H9 (cell line): ENCODE results near the gene SLC27A1. TPM values are rescaled to one million over a fixed set of nuclear protein-coding genes. Genes with fewer than 3 reads are reported as not detected.
"Not testable (repeated sequence)": the region's sequence is repeated elsewhere in the genome, so short reads cannot be mapped to it uniquely, and the experiment has no call there.

Experiments
- DNase-seq: peaks from one replicate; pipeline ENCODE4 v3.0.0-alpha.2; 2017
- H2AFZ ChIP-seq: one replicate; pipeline ENCODE4 v1.6.1; 2013; ENCODE audit warnings: mild to moderate bottlenecking, low read length, control low read depth, moderate library complexity
- H2AK5ac ChIP-seq: 2 replicates; pipeline ENCODE4 v1.6.1; 2013; ENCODE audit warnings: low read length, control low read depth, mixed read lengths; ENCODE audit not compliant: insufficient read length
- H2BK120ac ChIP-seq: one replicate; pipeline ENCODE4 v1.6.1; 2013; ENCODE audit warnings: low read depth, mild to moderate bottlenecking, low read length, control low read depth, inconsistent platforms; ENCODE audit not compliant: poor library complexity, severe bottlenecking
- H2BK12ac ChIP-seq: 2 replicates; pipeline ENCODE4 v1.6.1; 2013; ENCODE audit warnings: low read length, control low read depth, mixed read lengths, low read depth; ENCODE audit not compliant: insufficient read length
- H2BK15ac ChIP-seq: 2 replicates; pipeline ENCODE4 v1.6.1; 2013; ENCODE audit warnings: low read depth, low read length, control low read depth
- H2BK20ac ChIP-seq: one replicate; pipeline ENCODE4 v1.6.1; 2013; ENCODE audit warnings: low read depth, mild to moderate bottlenecking, low read length, control low read depth, inconsistent platforms; ENCODE audit not compliant: poor library complexity, severe bottlenecking
- H2BK5ac ChIP-seq: 2 replicates; pipeline ENCODE4 v1.6.1; 2013; ENCODE audit warnings: low read length, control low read depth, mixed read lengths; ENCODE audit not compliant: insufficient read length
- H3K14ac ChIP-seq: 2 replicates; pipeline ENCODE4 v1.6.1; 2013; ENCODE audit warnings: low read length, control low read depth; ENCODE audit not compliant: insufficient read depth
- H3K18ac ChIP-seq: 2 replicates; pipeline ENCODE4 v1.6.1; 2013; ENCODE audit warnings: low read depth, mild to moderate bottlenecking, mixed read lengths, low read length, control low read depth; ENCODE audit not compliant: insufficient read length
- H3K23ac ChIP-seq: 2 replicates; pipeline ENCODE4 v1.6.1; 2013; ENCODE audit warnings: low read length, control low read depth, mixed read lengths, low read depth; ENCODE audit not compliant: insufficient read length
- H3K23me2 ChIP-seq: 2 replicates; pipeline ENCODE4 v1.6.1; 2013; ENCODE audit warnings: low read depth, mild to moderate bottlenecking, mixed read lengths, low read length, control low read depth; ENCODE audit not compliant: insufficient read length, poor library complexity, severe bottlenecking
- H3K27ac ChIP-seq: 2 replicates; pipeline ENCODE4 v1.5.1; 2013; ENCODE audit warnings: low read length, control low read depth, mixed read lengths, low read depth; ENCODE audit not compliant: insufficient read length
- H3K27me3 ChIP-seq: 2 replicates; pipeline ENCODE4 v1.6.1; 2013; ENCODE audit warnings: low read length, control low read depth, inconsistent platforms; ENCODE audit not compliant: insufficient read depth
- H3K4ac ChIP-seq: 2 replicates; pipeline ENCODE4 v1.6.1; 2013; ENCODE audit warnings: low read depth, mild to moderate bottlenecking, control low read depth, inconsistent platforms, low read length, moderate library complexity
- H3K4me1 ChIP-seq: 2 replicates; pipeline ENCODE4 v1.6.1; 2013; ENCODE audit warnings: low read length, control low read depth, inconsistent platforms; ENCODE audit not compliant: insufficient read depth
- H3K4me2 ChIP-seq: 2 replicates; pipeline ENCODE4 v1.6.1; 2013; ENCODE audit warnings: low read length, control low read depth, mixed read lengths; ENCODE audit not compliant: insufficient read length, insufficient read depth
- H3K56ac ChIP-seq: 2 replicates; pipeline ENCODE4 v1.6.1; 2013; ENCODE audit warnings: low read depth, mild to moderate bottlenecking, mixed read lengths, low read length, control low read depth; ENCODE audit not compliant: insufficient read length
- H3K79me1 ChIP-seq: 2 replicates; pipeline ENCODE4 v1.6.1; 2013; ENCODE audit warnings: low read depth, mild to moderate bottlenecking, moderate library complexity, low read length, control low read depth, inconsistent platforms; ENCODE audit not compliant: insufficient read depth, poor library complexity, severe bottlenecking
- H3K79me2 ChIP-seq: 2 replicates; pipeline ENCODE4 v1.6.1; 2013; ENCODE audit warnings: low read length, control low read depth, inconsistent platforms; ENCODE audit not compliant: insufficient read depth
- H3K9ac ChIP-seq: 2 replicates; pipeline ENCODE4 v1.6.1; 2013; ENCODE audit warnings: low read length, control low read depth, mixed read lengths; ENCODE audit not compliant: insufficient read length; ENCODE audit errors: extremely low read depth
- H3K9me3 ChIP-seq: one replicate; pipeline ENCODE4 v1.6.1; 2013; ENCODE audit warnings: low read depth, low read length, inconsistent platforms; ENCODE audit not compliant: control insufficient read depth
- H3T11ph ChIP-seq: one replicate; pipeline ENCODE4 v1.6.1; 2013; ENCODE audit warnings: mild to moderate bottlenecking, low read length, control low read depth, inconsistent platforms
- H4K20me1 ChIP-seq: one replicate; pipeline ENCODE4 v1.6.1; 2013; ENCODE audit not compliant: control insufficient read depth, insufficient read length, insufficient read depth
- H4K5ac ChIP-seq: 2 replicates; pipeline ENCODE4 v1.6.1; 2013; ENCODE audit warnings: low read depth, mild to moderate bottlenecking, mixed read lengths, low read length, control low read depth; ENCODE audit not compliant: insufficient read length
- H4K8ac ChIP-seq: replicated peaks from 2 replicates; pipeline ENCODE4 v1.6.1; 2013; ENCODE audit warnings: low read length, control low read depth, mixed read lengths, low read depth; ENCODE audit not compliant: insufficient read length
- H4K91ac ChIP-seq: 2 replicates; pipeline ENCODE4 v1.6.1; 2013; ENCODE audit warnings: low read depth, mild to moderate bottlenecking, moderate library complexity, mixed read lengths, low read length, control low read depth; ENCODE audit not compliant: insufficient read length
- H3K27ac Mint-ChIP-seq, 3 experiments: 2 replicates in 2 of 3; 3 replicates in 1 of 3; pipeline ENCODE4 v1.8.0; 2020 to 2021; ENCODE audit warnings: mixed read lengths in 3 of 3, mild to moderate bottlenecking in 1 of 3, moderate library complexity in 1 of 3
- H3K27me3 Mint-ChIP-seq: 2 replicates; pipeline ENCODE4 v1.8.0; 2021; ENCODE audit warnings: low read depth, mild to moderate bottlenecking, moderate library complexity, mixed read lengths
- H3K36me3 Mint-ChIP-seq, 3 experiments: 2 replicates in 2 of 3; 3 replicates in 1 of 3; pipeline ENCODE4 v1.8.0; 2020 to 2021; ENCODE audit warnings: low read depth in 3 of 3, mixed read lengths in 3 of 3; ENCODE audit not compliant: insufficient read depth in 1 of 3
- H3K4me1 Mint-ChIP-seq, 2 experiments: 2 replicates each; pipeline ENCODE4 v1.8.0; 2020; ENCODE audit warnings: mixed read lengths in 2 of 2
- H3K4me3 Mint-ChIP-seq, 2 experiments: 2 replicates in 1 of 2; 3 replicates in 1 of 2; pipeline ENCODE4 v1.8.0; 2020 to 2021; ENCODE audit warnings: mild to moderate bottlenecking in 2 of 2, mixed read lengths in 2 of 2, moderate library complexity in 1 of 2
- H3K9me3 Mint-ChIP-seq, 2 experiments: 2 replicates in 1 of 2; 3 replicates in 1 of 2; pipeline ENCODE4 v1.8.0; 2020; ENCODE audit warnings: mild to moderate bottlenecking in 2 of 2, mixed read lengths in 2 of 2, moderate library complexity in 1 of 2
- CTCF ChIP-seq: fragments of 200-600 bp; sonication (generic); conservative IDR thresholded peaks from 3 replicates; pipeline ENCODE4 v1.8.0; 2021; ENCODE audit warnings: antibody characterized with exemption, mild to moderate bottlenecking
- WGBS: extraction: QIAGEN DNeasy Blood & Tissue Kit; methylation state at CpG from one replicate; pipeline ENCODE4 v1.1.7; 2013; ENCODE audit warnings: missing lambda C conversion rate, low lambda C conversion rate, mixed read lengths; ENCODE audit not compliant: insufficient read length; ENCODE audit errors: extremely low coverage; 5-methylcytosine and 5-hydroxymethylcytosine counted together
- total RNA-seq: library from RNA; stranded (reverse); gene quantifications from 2 replicates; pipeline ENCODE4 v1.2.1, GENCODE V29; 2021

The SLC27A1 gene
- total RNA-seq, 1 experiment from 2014 or later: 6.4 TPM

GRCh38 chr19:17473041-17473440 is 2.7 kb downstream of the SLC27A1 start:
- H2BK15ac ChIP-seq: no peak overlapping the region
- no peaks in the 10 kb centered on the region for H3K9me3 ChIP-seq
- H3K79me2 ChIP-seq: no peaks in the 10 kb centered on the region
- Mint-ChIP-seq H3K36me3 (no peaks in the 10 kb centered on the region; a peak in 1 of 7 replicates), H3K4me3 (no peak overlapping the region), H3K27ac (no peak overlapping the region), H3K27me3 (peaks cover 23% of the 10 kb centered on the region), H3K9me3 (no peaks in the 10 kb centered on the region; a peak in 1 of 5 replicates), H3K4me1 (peaks cover 17 to 27% of the 10 kb centered on the region in 2 experiments)
- H3K79me1 ChIP-seq: no peaks in the 10 kb centered on the region
- no peak overlapping the region for H2BK5ac ChIP-seq
- peaks cover 17% of the 10 kb centered on the region for H3K23me2 ChIP-seq
- no peak overlapping the region for H3K14ac ChIP-seq
- no peak overlapping the region for H4K8ac ChIP-seq
- no peak overlapping the region for H3K27ac ChIP-seq
- no peak overlapping the region for H3K18ac ChIP-seq
- H3K23ac ChIP-seq: no peak overlapping the region
- H3T11ph ChIP-seq: no peak overlapping the region
- no peak for TF ChIP-seq CTCF
- H2BK120ac ChIP-seq: no peak overlapping the region
- no peak overlapping the region for H2AFZ ChIP-seq
- H3K56ac ChIP-seq: no peak overlapping the region
- H3K4me2 ChIP-seq: no peak overlapping the region
- WGBS: no CpG with 5 or more reads among the region's 9 CpGs
- no peak overlapping the region for H2BK12ac ChIP-seq
- H3K27me3 ChIP-seq: peaks cover 5% of the 10 kb centered on the region; the same call in 1 of the 2 replicates
- DNase-seq: no peak
- no peak overlapping the region for H4K5ac ChIP-seq
- H2BK20ac ChIP-seq: no peak overlapping the region
- H2AK5ac ChIP-seq: no peak overlapping the region
- no peak overlapping the region for H3K9ac ChIP-seq
- no peak overlapping the region for H3K4ac ChIP-seq
- no peaks in the 10 kb centered on the region for H3K4me1 ChIP-seq
- no peaks in the 10 kb centered on the region for H4K20me1 ChIP-seq
- H4K91ac ChIP-seq: no peak overlapping the region

DNA sequence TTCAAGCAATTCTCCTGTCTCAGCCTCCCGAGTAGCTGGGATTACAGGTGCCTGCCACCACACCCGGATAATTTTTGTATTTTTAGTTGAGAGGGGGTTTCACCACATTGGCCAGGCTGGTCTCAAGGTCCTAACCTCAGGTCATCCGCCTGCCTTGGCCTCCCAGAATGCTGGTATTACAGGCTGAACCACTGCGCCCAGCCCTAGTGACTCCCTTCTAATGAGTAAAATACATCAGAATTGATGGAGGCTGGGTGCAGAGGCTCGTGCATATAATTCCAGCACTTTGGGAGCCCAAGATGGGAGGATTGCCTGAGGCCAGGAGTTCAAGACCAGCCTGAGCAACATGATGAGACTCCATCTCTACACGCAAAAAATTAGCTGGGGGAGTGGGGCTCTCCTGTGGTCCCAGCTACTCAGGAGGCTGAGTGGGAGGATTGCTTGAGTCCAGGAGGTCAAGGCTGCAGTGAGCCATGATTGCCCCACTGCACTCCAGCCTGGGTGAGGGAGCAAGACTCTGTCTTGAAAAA is 4.8 kb downstream of the SLC27A1 start:
- Mint-ChIP-seq H3K4me1 (peaks cover 16 to 25% of the 10 kb centered on the region in 2 experiments), H3K27me3 (peaks cover 15% of the 10 kb centered on the region)
- H3K4me1 ChIP-seq, H3K27ac Mint-ChIP-seq, H3K14ac ChIP-seq, H2BK5ac ChIP-seq, H3K79me1 ChIP-seq, H4K5ac ChIP-seq, H4K20me1 ChIP-seq, H3K23ac ChIP-seq, DNase-seq, H2BK15ac ChIP-seq, H3K9me3 Mint-ChIP-seq, H3K56ac ChIP-seq, H2BK12ac ChIP-seq, H3K27ac ChIP-seq, H3K36me3 Mint-ChIP-seq, H3K4me2 ChIP-seq, H4K8ac ChIP-seq, H3K9ac ChIP-seq, H2BK120ac ChIP-seq, H3K79me2 ChIP-seq, H3K4me3 Mint-ChIP-seq, H3K27me3 ChIP-seq, H2AK5ac ChIP-seq, H3T11ph ChIP-seq, H3K9me3 ChIP-seq, H2AFZ ChIP-seq, H3K23me2 ChIP-seq, H3K4ac ChIP-seq, H2BK20ac ChIP-seq, H3K18ac ChIP-seq, H4K91ac ChIP-seq: not testable (repeated sequence)
- no CpG with 5 or more reads among the region's 6 CpGs for WGBS
